MM.1S (cell line): ENCODE results near the gene RPS18.

Source experiments
- DNase-seq: peaks from one replicate; pipeline ENCODE4 v3.0.0-alpha.2; 2015
- H2AFZ ChIP-seq: fragments of 300-600 bp; sonication (generic); 2 replicates; pipeline ENCODE4 v1.6.0; 2016; ENCODE audit warnings: antibody characterized with exemption, low read length
- H3F3A ChIP-seq: fragments of 300-600 bp; sonication (generic); 2 replicates; pipeline ENCODE4 v1.6.1; 2016; ENCODE audit warnings: mild to moderate bottlenecking, antibody characterized with exemption, low read length, moderate library complexity, mixed read lengths; ENCODE audit not compliant: insufficient read depth
- H3K27ac ChIP-seq: fragments of 300-600 bp; sonication (generic); 2 replicates; pipeline ENCODE4 v1.5.1; 2016; ENCODE audit warnings: mild to moderate bottlenecking, low read length
- H3K27me3 ChIP-seq: fragments of 300-600 bp; sonication (generic); replicated peaks from 2 replicates; pipeline ENCODE4 v1.6.0; 2016; ENCODE audit warnings: low read length; ENCODE audit not compliant: insufficient read depth
- H3K36me3 ChIP-seq: fragments of 300-600 bp; sonication (generic); replicated peaks from 2 replicates; pipeline ENCODE4 v1.6.1; 2016; ENCODE audit warnings: mild to moderate bottlenecking, low read length, mixed read lengths; ENCODE audit not compliant: insufficient read depth
- H3K4me1 ChIP-seq: fragments of 300-600 bp; sonication (generic); 2 replicates; pipeline ENCODE4 v1.6.1; 2016; ENCODE audit warnings: low read length, mixed read lengths
- H3K4me2 ChIP-seq: fragments of 300-600 bp; sonication (generic); 2 replicates; pipeline ENCODE4 v1.6.0; 2016; ENCODE audit warnings: low read depth, low read length
- H3K4me3 ChIP-seq: fragments of 300-600 bp; sonication (generic); 2 replicates; pipeline ENCODE4 v1.5.1; 2016; ENCODE audit warnings: low read length, mixed read lengths
- H3K79me2 ChIP-seq: fragments of 300-600 bp; sonication (generic); 2 replicates; pipeline ENCODE4 v1.6.1; 2016; ENCODE audit warnings: mixed run types, low read length, mixed read lengths
- H3K9ac ChIP-seq: fragments of 300-600 bp; sonication (generic); 2 replicates; pipeline ENCODE4 v1.6.1; 2016; ENCODE audit warnings: low read length, mixed read lengths
- H3K9me2 ChIP-seq: fragments of 300-600 bp; sonication (generic); replicated peaks from 2 replicates; pipeline ENCODE4 v1.6.1; 2016; ENCODE audit warnings: mild to moderate bottlenecking, low read length, mixed read lengths; ENCODE audit not compliant: insufficient read depth
- H3K9me3 ChIP-seq: fragments of 300-600 bp; sonication (generic); replicated peaks from 2 replicates; pipeline ENCODE4 v1.6.1; 2016; ENCODE audit warnings: mild to moderate bottlenecking, low read length, mixed read lengths; ENCODE audit not compliant: insufficient read depth
- H4K20me1 ChIP-seq: fragments of 300-600 bp; sonication (generic); 2 replicates; pipeline ENCODE4 v1.6.1; 2016; ENCODE audit warnings: mild to moderate bottlenecking, low read length, moderate library complexity, mixed read lengths; ENCODE audit not compliant: insufficient read depth
- CTCF ChIP-seq: fragments of 300-600 bp; sonication (generic); IDR thresholded peaks from 2 replicates; pipeline ENCODE4 v1.5.1; 2016; ENCODE audit warnings: antibody characterized with exemption, low read length, mixed read lengths
- EZH2 ChIP-seq: fragments of 300-600 bp; sonication (generic); optimal IDR thresholded peaks from 2 replicates; pipeline ENCODE3; 2017; ENCODE audit warnings: low read depth, mild to moderate bottlenecking, antibody characterized with exemption, low read length, mixed read lengths
- EZH2phosphoT487 ChIP-seq: fragments of 300-600 bp; sonication (generic); IDR thresholded peaks from 2 replicates; pipeline ENCODE4 v1.6.1; 2018; ENCODE audit warnings: antibody characterized with exemption, low read length

Gene RPS18

GRCh38 chr6:33305052-33305451, 33.2 kb downstream of the RPS18 start:
- Histone ChIP-seq H4K20me1 (no peaks in the 10 kb centered on the region), H3K79me2 (peaks cover 57% of the 10 kb centered on the region), H3K9ac (no peak overlapping the region)

GRCh38 chr6:33306356-33306755, 34.5 kb downstream of the RPS18 start:
- DNase-seq = no peak
- Histone ChIP-seq H2AFZ (no peak overlapping the region), H3K4me2 (no peak overlapping the region), H3K4me3 (no peak overlapping the region), H3K36me3 (no peaks in the 10 kb centered on the region; the same call in 1 of the 2 replicates), H3K9ac (no peak overlapping the region), H3K27ac (no peak overlapping the region), H3F3A (no peaks in the 10 kb centered on the region; the same call in 1 of the 2 replicates), H4K20me1 (no peaks in the 10 kb centered on the region), H3K4me1 (no peaks in the 10 kb centered on the region), H3K27me3 (no peaks in the 10 kb centered on the region), H3K9me3 (no peaks in the 10 kb centered on the region), H3K9me2 (no peaks in the 10 kb centered on the region), H3K79me2 (peaks cover 70% of the 10 kb centered on the region)
- TF ChIP-seq EZH2phosphoT487 = no peak
- no peak for TF ChIP-seq EZH2
- TF ChIP-seq CTCF = no peak

More at GRCh38 chr6:33305052-33305451, 33.2 kb downstream of the RPS18 start:
- no peak for DNase-seq
- Histone ChIP-seq H3K4me1 (no peaks in the 10 kb centered on the region), H3K36me3 (no peaks in the 10 kb centered on the region), H3K27me3 (no peaks in the 10 kb centered on the region), H2AFZ (no peak overlapping the region), H3K9me3 (no peaks in the 10 kb centered on the region), H3K4me3 (no peak overlapping the region), H3F3A (peaks cover 5% of the 10 kb centered on the region), H3K4me2 (no peak overlapping the region), H3K9me2 (no peaks in the 10 kb centered on the region), H3K27ac (no peak overlapping the region)
- TF ChIP-seq EZH2phosphoT487 = no peak
- no peak for TF ChIP-seq CTCF
- no peak for TF ChIP-seq EZH2

- Histone ChIP-seq H3K27ac (peak overlapping the region; percentile 99), H3K79me2 (peaks cover 92% of the 10 kb centered on the region)
Measured at GRCh38 chr6:33312361-33313104, 40.7 kb downstream of the RPS18 start.

More at GRCh38 chr6:33312361-33313104, 40.7 kb downstream of the RPS18 start:
- Histone ChIP-seq H3K27me3 (no peaks in the 10 kb centered on the region), H4K20me1 (0 out of 2 replicates have a peak, but pooled peaks cover 7% of the 10 kb centered on the region), H3K4me2 (peak overlapping the region; percentile 80), H3K9me3 (no peaks in the 10 kb centered on the region), H2AFZ (no peak overlapping the region), H3F3A (peaks cover 32% of the 10 kb centered on the region), H3K9me2 (no peaks in the 10 kb centered on the region), H3K9ac (peak overlapping the region; percentile 90), H3K4me1 (peaks cover 23% of the 10 kb centered on the region), H3K4me3 (peak overlapping the region; percentile 94), H3K36me3 (no peaks in the 10 kb centered on the region; the same call in 1 of the 2 replicates)
- peak; percentile 93 for DNase-seq
- TF ChIP-seq EZH2phosphoT487 = no peak
- TF ChIP-seq CTCF = peak; percentile 30
- no peak for TF ChIP-seq EZH2
